A549 (cell line): Measurements from ENCODE around the gene POLE3. TPM values are rescaled to one million over a fixed set of nuclear protein-coding genes. Genes with fewer than 3 reads are reported as not detected.

Source experiments
- ATAC-seq, 2 experiments: fragments of 200-7000 bp in 1 of 2; fragments of >200 bp in 1 of 2; cut with Nextera tagmentation in 1 of 2; cut with Tn5 transposase in 1 of 2; 3 replicates each; pipeline versions ENCODE4 v1.8.0 to v1.9.1; 2018 to 2020; ENCODE audit warnings: mild to moderate bottlenecking in 1 of 2, moderate library complexity in 1 of 2
- CTCF ChIA-PET: fragments of 300-600 bp; sonication (Branson Sonifier 250); formaldehyde crosslinking; extraction: SDS; loops from one replicate; lab custom pipeline; 2021; ENCODE audit warnings: antibody characterized with exemption, inconsistent platforms; lab: Yijun Ruan, JAX
- POLR2A ChIA-PET: fragments of 350-600 bp; formaldehyde crosslinking; extraction: SDS; loops from one replicate; lab custom pipeline; 2021; ENCODE audit warnings: antibody characterized with exemption, inconsistent platforms; lab: Yijun Ruan, JAX
- DNase-seq, 2 experiments: peaks; one replicate each; pipeline versions ENCODE4 v3.0.0 to v3.0.0-alpha.2; 2011 to 2016; ENCODE audit warnings: low read depth in 1 of 2, low spot score in 1 of 2
- FAIRE-seq: peaks from 2 replicates; lab custom pipeline; 2011; peaks lifted over from hg19 to GRCh38; lab: Jason Lieb, UNC
- H3K27ac ChIP-seq, 2 experiments: fragments of >200 bp; sonication (Bioruptor Twin); formaldehyde crosslinking; 3 replicates each; pipeline ENCODE4 v1.5.1; 2016 to 2017
- H3K4me1 ChIP-seq: fragments of >200 bp; sonication (Bioruptor Twin); formaldehyde crosslinking; 3 replicates; pipeline ENCODE4 v1.6.1; 2016
- H3K4me2 ChIP-seq: fragments of >200 bp; sonication (Bioruptor Twin); formaldehyde crosslinking; 3 replicates; pipeline ENCODE4 v1.6.1; 2016
- H3K4me3 ChIP-seq: fragments of >200 bp; sonication (Bioruptor Twin); formaldehyde crosslinking; 3 replicates; pipeline ENCODE4 v1.5.1; 2016
- H3K9me3 ChIP-seq: fragments of >200 bp; sonication (Bioruptor Twin); formaldehyde crosslinking; 3 replicates; pipeline ENCODE4 v1.6.1; 2016
- CTCF ChIP-seq: fragments of >200 bp; sonication (Bioruptor Twin); formaldehyde crosslinking; IDR thresholded peaks from 3 replicates; pipeline ENCODE4 v1.5.1; 2016
- EP300 ChIP-seq, 2 experiments: fragments of >200 bp; sonication (Bioruptor Twin); formaldehyde crosslinking; IDR thresholded peaks; 2 replicates in 1 of 2; 3 replicates in 1 of 2; pipeline ENCODE4 v1.6.1; 2016 to 2017
- FOSL2 ChIP-seq, 2 experiments: fragments of 450-650 bp in 1 of 2; fragments of >200 bp in 1 of 2; sonication (Bioruptor Twin) in 1 of 2; formaldehyde crosslinking; IDR thresholded peaks; 2 replicates each; pipeline versions ENCODE4 v1.5.0 to v1.6.1; 2016 to 2020; ENCODE audit warnings: mild to moderate bottlenecking in 1 of 2, moderate library complexity in 1 of 2
- GATA3 ChIP-seq: IDR thresholded peaks from 2 replicates; pipeline ENCODE4 v1.6.1; 2012; ENCODE audit warnings: borderline replicate concordance
- HEYL ChIP-seq: fragments of 250-450 bp; sonication (Bioruptor Pico); IDR thresholded peaks from 2 replicates; pipeline ENCODE4 v1.8.0; 2021; ENCODE audit warnings: mild to moderate bottlenecking, moderate library complexity
- HOXB13 ChIP-seq: fragments of 250-450 bp; sonication (Bioruptor Pico); IDR thresholded peaks from 2 replicates; pipeline ENCODE4 v1.5.0; 2020; ENCODE audit warnings: low read depth, mild to moderate bottlenecking, moderate library complexity
- MAFK ChIP-seq: fragments of 450-650 bp; IDR thresholded peaks from 2 replicates; pipeline ENCODE4 v1.6.1; 2014; ENCODE audit not compliant: partially characterized antibody
- MYC ChIP-seq: IDR thresholded peaks from 2 replicates; pipeline ENCODE4 v1.6.1; 2012; ENCODE audit warnings: mild to moderate bottlenecking, inconsistent platforms, low read length, improper control_type of control experiment, borderline replicate concordance
- NPAS2 ChIP-seq: fragments of 250-450 bp; sonication (Bioruptor Pico); IDR thresholded peaks from 2 replicates; pipeline ENCODE4 v1.8.0; 2022; ENCODE audit warnings: mild to moderate bottlenecking, moderate library complexity, borderline replicate concordance
- NR3C1 ChIP-seq: fragments of >200 bp; sonication (Bioruptor Twin); formaldehyde crosslinking; IDR thresholded peaks from 3 replicates; pipeline ENCODE4 v1.6.1; 2017
- RARB ChIP-seq: fragments of 250-450 bp; sonication (Bioruptor Pico); IDR thresholded peaks from 2 replicates; pipeline ENCODE4 v1.8.0; 2021; ENCODE audit warnings: mild to moderate bottlenecking, moderate library complexity
- ZFP36 ChIP-seq: fragments of 450-650 bp; IDR thresholded peaks from 2 replicates; pipeline ENCODE4 v1.6.1; 2014; ENCODE audit warnings: borderline replicate concordance; ENCODE audit not compliant: partially characterized antibody
- ZSCAN20 ChIP-seq: fragments of 250-450 bp; sonication (Bioruptor Pico); IDR thresholded peaks from 2 replicates; pipeline ENCODE4 v1.8.0; 2022; ENCODE audit warnings: mild to moderate bottlenecking, moderate library complexity
- WGBS: methylation state at CpG from one replicate; pipeline ENCODE4 v1.1.6; 2017; ENCODE audit errors: missing lambda C conversion rate; 5-methylcytosine and 5-hydroxymethylcytosine counted together
- polyA plus RNA-seq, 4 experiments: library from polyadenylated mRNA; depleted of rRNA in 3 of 4; stranded (reverse); fragments of >200 nt; fragmentation: RNase III in 1 of 4; extraction: RNeasy Plus Mini Kit Qiagen cat#74134 plus additional on column Dnase treatment in 1 of 4; gene quantifications; 2 replicates in 3 of 4; 3 replicates in 1 of 4; pipeline ENCODE4 v1.2.3, GENCODE V29; 2011 to 2017
- TF ChIP-seq, protein P1 (sequence below): IDR thresholded peaks from 2 replicates; pipeline ENCODE4 v1.6.1; 2012; ENCODE audit warnings: low read depth, borderline replicate concordance
- TF ChIP-seq, protein P2 (sequence below): fragments of 250-450 bp; sonication (Bioruptor Pico); IDR thresholded peaks from 2 replicates; pipeline ENCODE4 v1.5.0; 2020; ENCODE audit warnings: low read depth, mild to moderate bottlenecking, moderate library complexity
- TF ChIP-seq, protein P3 (sequence below): fragments of 200-600 bp; sonication (generic); IDR thresholded peaks from 2 replicates; pipeline ENCODE4 v1.6.1; 2016; ENCODE audit warnings: antibody characterized with exemption, mild to moderate bottlenecking, moderate library complexity
- TF ChIP-seq, protein P4 (sequence below): fragments of 150-350 bp; IDR thresholded peaks from 2 replicates; pipeline ENCODE4 v1.6.1; 2014; ENCODE audit warnings: low read depth, mild to moderate bottlenecking, low read length

POLE3 gene
- polyA plus RNA-seq, 2 of the 4 experiments (the other 2 are of a cell fraction): 92.2 to 143 TPM

DNA sequence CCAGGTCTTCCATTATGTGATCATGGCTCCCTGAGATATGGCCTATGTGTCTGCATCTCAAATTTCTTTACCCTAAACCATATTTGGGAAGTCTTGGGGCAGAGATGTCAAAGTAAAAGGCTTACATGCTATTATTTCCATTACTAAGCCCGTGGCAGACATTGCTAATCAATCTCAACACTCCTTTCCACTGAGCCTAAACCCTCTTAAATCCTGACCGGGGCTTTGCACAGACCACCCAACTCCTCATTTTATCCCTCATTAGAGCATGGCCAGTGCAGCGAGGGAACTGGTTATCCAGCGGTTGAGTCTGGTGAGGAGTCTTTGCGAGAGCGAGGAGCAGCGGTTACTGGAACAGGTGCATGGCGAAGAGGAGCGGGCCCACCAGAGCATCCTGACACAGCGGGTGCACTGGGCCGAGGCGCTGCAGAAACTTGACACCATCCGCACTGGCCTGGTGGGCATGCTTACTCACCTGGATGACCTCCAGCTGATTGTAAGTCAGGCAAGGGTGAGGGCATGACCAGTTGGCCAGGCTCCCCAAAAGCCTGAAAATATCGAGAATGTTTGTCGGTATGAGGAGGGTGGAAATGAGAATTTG is 50.1 kb downstream of the POLE3 start:
- no peak for FAIRE-seq
- no peak for TF ChIP-seq NR3C1
- TF ChIP-seq ZSCAN20: no peak
- TF ChIP-seq CTCF: no peak
- no peak overlapping the region for H3K4me2 ChIP-seq
- no peak for ATAC-seq
- no peak overlapping the region for H3K27ac ChIP-seq
- 84% methylated on average over 15 of the region's 15 CpGs for WGBS
- H3K4me1 ChIP-seq: peaks cover 13% of the 10 kb centered on the region
- CTCF ChIA-PET: interaction anchor here (0.6 to 2.5 kb wide), 5 partner anchors 10 to 493 kb away, joined by 3 to 10 read pairs (median 4); no protein-coding TSS in a partner anchor
- no peak overlapping the region for H3K4me3 ChIP-seq
- POLR2A ChIA-PET: no interaction called here
- no peaks in the 10 kb centered on the region for H3K9me3 ChIP-seq
- DNase-seq: no peak

GRCh38 chr9:113359385-113359784 is 51.1 kb downstream of the POLE3 start:
- no peak for TF ChIP-seq RARB (CRISPR knock-in tag)
- no peak for TF ChIP-seq NR3C1
- TF ChIP-seq, protein P1, sequence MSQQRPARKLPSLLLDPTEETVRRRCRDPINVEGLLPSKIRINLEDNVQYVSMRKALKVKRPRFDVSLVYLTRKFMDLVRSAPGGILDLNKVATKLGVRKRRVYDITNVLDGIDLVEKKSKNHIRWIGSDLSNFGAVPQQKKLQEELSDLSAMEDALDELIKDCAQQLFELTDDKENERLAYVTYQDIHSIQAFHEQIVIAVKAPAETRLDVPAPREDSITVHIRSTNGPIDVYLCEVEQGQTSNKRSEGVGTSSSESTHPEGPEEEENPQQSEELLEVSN: no peak
- TF ChIP-seq, protein P2, sequence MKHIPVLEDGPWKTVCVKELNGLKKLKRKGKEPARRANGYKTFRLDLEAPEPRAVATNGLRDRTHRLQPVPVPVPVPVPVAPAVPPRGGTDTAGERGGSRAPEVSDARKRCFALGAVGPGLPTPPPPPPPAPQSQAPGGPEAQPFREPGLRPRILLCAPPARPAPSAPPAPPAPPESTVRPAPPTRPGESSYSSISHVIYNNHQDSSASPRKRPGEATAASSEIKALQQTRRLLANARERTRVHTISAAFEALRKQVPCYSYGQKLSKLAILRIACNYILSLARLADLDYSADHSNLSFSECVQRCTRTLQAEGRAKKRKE: no peak
- no peak for TF ChIP-seq HOXB13 (CRISPR knock-in tag)
- TF ChIP-seq GATA3: no peak
- TF ChIP-seq HEYL (CRISPR knock-in tag): no peak
- no peak for TF ChIP-seq MYC
- TF ChIP-seq, protein P3, sequence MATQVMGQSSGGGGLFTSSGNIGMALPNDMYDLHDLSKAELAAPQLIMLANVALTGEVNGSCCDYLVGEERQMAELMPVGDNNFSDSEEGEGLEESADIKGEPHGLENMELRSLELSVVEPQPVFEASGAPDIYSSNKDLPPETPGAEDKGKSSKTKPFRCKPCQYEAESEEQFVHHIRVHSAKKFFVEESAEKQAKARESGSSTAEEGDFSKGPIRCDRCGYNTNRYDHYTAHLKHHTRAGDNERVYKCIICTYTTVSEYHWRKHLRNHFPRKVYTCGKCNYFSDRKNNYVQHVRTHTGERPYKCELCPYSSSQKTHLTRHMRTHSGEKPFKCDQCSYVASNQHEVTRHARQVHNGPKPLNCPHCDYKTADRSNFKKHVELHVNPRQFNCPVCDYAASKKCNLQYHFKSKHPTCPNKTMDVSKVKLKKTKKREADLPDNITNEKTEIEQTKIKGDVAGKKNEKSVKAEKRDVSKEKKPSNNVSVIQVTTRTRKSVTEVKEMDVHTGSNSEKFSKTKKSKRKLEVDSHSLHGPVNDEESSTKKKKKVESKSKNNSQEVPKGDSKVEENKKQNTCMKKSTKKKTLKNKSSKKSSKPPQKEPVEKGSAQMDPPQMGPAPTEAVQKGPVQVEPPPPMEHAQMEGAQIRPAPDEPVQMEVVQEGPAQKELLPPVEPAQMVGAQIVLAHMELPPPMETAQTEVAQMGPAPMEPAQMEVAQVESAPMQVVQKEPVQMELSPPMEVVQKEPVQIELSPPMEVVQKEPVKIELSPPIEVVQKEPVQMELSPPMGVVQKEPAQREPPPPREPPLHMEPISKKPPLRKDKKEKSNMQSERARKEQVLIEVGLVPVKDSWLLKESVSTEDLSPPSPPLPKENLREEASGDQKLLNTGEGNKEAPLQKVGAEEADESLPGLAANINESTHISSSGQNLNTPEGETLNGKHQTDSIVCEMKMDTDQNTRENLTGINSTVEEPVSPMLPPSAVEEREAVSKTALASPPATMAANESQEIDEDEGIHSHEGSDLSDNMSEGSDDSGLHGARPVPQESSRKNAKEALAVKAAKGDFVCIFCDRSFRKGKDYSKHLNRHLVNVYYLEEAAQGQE: no peak
- no peak for TF ChIP-seq ZFP36
- no peak for TF ChIP-seq NPAS2 (CRISPR knock-in tag)
- TF ChIP-seq MAFK: no peak
- no peak for TF ChIP-seq EP300 (IDR thresholded peaks at IDR 0.05)
- TF ChIP-seq, protein P4, sequence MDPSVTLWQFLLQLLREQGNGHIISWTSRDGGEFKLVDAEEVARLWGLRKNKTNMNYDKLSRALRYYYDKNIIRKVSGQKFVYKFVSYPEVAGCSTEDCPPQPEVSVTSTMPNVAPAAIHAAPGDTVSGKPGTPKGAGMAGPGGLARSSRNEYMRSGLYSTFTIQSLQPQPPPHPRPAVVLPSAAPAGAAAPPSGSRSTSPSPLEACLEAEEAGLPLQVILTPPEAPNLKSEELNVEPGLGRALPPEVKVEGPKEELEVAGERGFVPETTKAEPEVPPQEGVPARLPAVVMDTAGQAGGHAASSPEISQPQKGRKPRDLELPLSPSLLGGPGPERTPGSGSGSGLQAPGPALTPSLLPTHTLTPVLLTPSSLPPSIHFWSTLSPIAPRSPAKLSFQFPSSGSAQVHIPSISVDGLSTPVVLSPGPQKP: no peak
- TF ChIP-seq FOSL2 (IDR thresholded peaks at IDR 0.05): no peak
- no peak for TF ChIP-seq FOSL2 (CRISPR knock-in tag; IDR thresholded peaks at IDR 0.05)
- no peak for FAIRE-seq
- ATAC-seq: no peak
- Histone ChIP-seq H3K27ac (no peak overlapping the region), H3K4me1 (peaks cover 13% of the 10 kb centered on the region), H3K4me2 (no peak overlapping the region), H3K9me3 (no peaks in the 10 kb centered on the region), H3K4me3 (no peak overlapping the region)
- no peak for DNase-seq
- 32% methylated on average over 1 of the region's 1 CpG for WGBS
- ChIA-PET CTCF (interaction anchor here (1.0 to 1.1 kb wide), 3 partner anchors 10 to 49 kb away, joined by 3 to 4 read pairs (median 3); partner anchors contain the start of gene BSPRY), POLR2A (no interaction called here)

Other genes starting within 250 kb of the POLE3 start
- 26.0 and 26.8 TPM in 2 replicates for gene FKBP15, start 189.4 kb downstream of the POLE3 start, polyA plus RNA-seq (2011; rRNA removed)
- 14.0 to 14.2 TPM (median 14.1 TPM) in 3 replicates for gene FKBP15, start 189.4 kb downstream of the POLE3 start, polyA plus RNA-seq (2017; fragmentation: RNase III; extraction: RNeasy Plus Mini Kit Qiagen cat#74134 plus additional on column Dnase treatment)
- gene SLC31A1, start 189.1 kb downstream of the POLE3 start, polyA plus RNA-seq (2011; rRNA removed): 27.9 and 28.0 TPM in 2 replicates
- gene SLC31A1, start 189.1 kb downstream of the POLE3 start, polyA plus RNA-seq (2017; fragmentation: RNase III; extraction: RNeasy Plus Mini Kit Qiagen cat#74134 plus additional on column Dnase treatment): 21.6 to 24.2 TPM (median 22.7 TPM) in 3 replicates
- gene CDC26, start 135.1 kb downstream of the POLE3 start, polyA plus RNA-seq (2011; rRNA removed): 60.4 and 80.7 TPM in 2 replicates
- gene CDC26, start 135.1 kb downstream of the POLE3 start, polyA plus RNA-seq (2017; fragmentation: RNase III; extraction: RNeasy Plus Mini Kit Qiagen cat#74134 plus additional on column Dnase treatment): 68.2 to 69.0 TPM (median 68.9 TPM) in 3 replicates
- gene PRPF4, start 135.0 kb downstream of the POLE3 start, polyA plus RNA-seq (2011; rRNA removed): 61.5 and 62.1 TPM in 2 replicates
- 52.2 to 58.1 TPM (median 53.4 TPM) in 3 replicates for gene PRPF4, start 135.0 kb downstream of the POLE3 start, polyA plus RNA-seq (2017; fragmentation: RNase III; extraction: RNeasy Plus Mini Kit Qiagen cat#74134 plus additional on column Dnase treatment)
- gene RNF183, start 107.3 kb downstream of the POLE3 start, polyA plus RNA-seq (2011; rRNA removed): 0.13 and 0.15 TPM in 2 replicates
- not detected in 3 replicates for gene RNF183, start 107.3 kb downstream of the POLE3 start, polyA plus RNA-seq (2017; fragmentation: RNase III; extraction: RNeasy Plus Mini Kit Qiagen cat#74134 plus additional on column Dnase treatment)
- 2.9 and 3.7 TPM in 2 replicates for gene WDR31, start 70.4 kb downstream of the POLE3 start, polyA plus RNA-seq (2011; rRNA removed)
- gene WDR31, start 70.4 kb downstream of the POLE3 start, polyA plus RNA-seq (2017; fragmentation: RNase III; extraction: RNeasy Plus Mini Kit Qiagen cat#74134 plus additional on column Dnase treatment): 1.9 to 2.1 TPM (median 1.9 TPM) in 3 replicates
- gene BSPRY, start 61.1 kb downstream of the POLE3 start, polyA plus RNA-seq (2011; rRNA removed): 0.06 and 0.07 TPM in 2 replicates
- 0.04 to 0.05 TPM in 2 of 3 replicates, not detected in the other for gene BSPRY, start 61.1 kb downstream of the POLE3 start, polyA plus RNA-seq (2017; fragmentation: RNase III; extraction: RNeasy Plus Mini Kit Qiagen cat#74134 plus additional on column Dnase treatment)
- gene HDHD3, start 33.7 kb downstream of the POLE3 start, polyA plus RNA-seq (2011; rRNA removed): 17.5 and 22.2 TPM in 2 replicates
- gene HDHD3, start 33.7 kb downstream of the POLE3 start, polyA plus RNA-seq (2017; fragmentation: RNase III; extraction: RNeasy Plus Mini Kit Qiagen cat#74134 plus additional on column Dnase treatment): 17.0 to 22.6 TPM (median 21.0 TPM) in 3 replicates
- gene ALAD, start 9.4 kb downstream of the POLE3 start, polyA plus RNA-seq (2011; rRNA removed): 5.7 and 9.5 TPM in 2 replicates
- 15.6 to 19.6 TPM (median 18.5 TPM) in 3 replicates for gene ALAD, start 9.4 kb downstream of the POLE3 start, polyA plus RNA-seq (2017; fragmentation: RNase III; extraction: RNeasy Plus Mini Kit Qiagen cat#74134 plus additional on column Dnase treatment)
- 0.89 and 1.0 TPM in 2 replicates for gene C9orf43, start 72 bp upstream of the POLE3 start, polyA plus RNA-seq (2011; rRNA removed)
- 0.50 to 1.1 TPM (median 0.85 TPM) in 3 replicates for gene C9orf43, start 72 bp upstream of the POLE3 start, polyA plus RNA-seq (2017; fragmentation: RNase III; extraction: RNeasy Plus Mini Kit Qiagen cat#74134 plus additional on column Dnase treatment)
- 19.6 and 21.5 TPM in 2 replicates for gene RGS3, start 53.1 kb upstream of the POLE3 start, polyA plus RNA-seq (2011; rRNA removed)
- gene RGS3, start 53.1 kb upstream of the POLE3 start, polyA plus RNA-seq (2017; fragmentation: RNase III; extraction: RNeasy Plus Mini Kit Qiagen cat#74134 plus additional on column Dnase treatment): 17.1 to 22.9 TPM (median 20.8 TPM) in 3 replicates